ENCODE data around the gene ATP2C2.

GRCh38 chr16:84475643-84476240, 107.4 kb downstream of the ATP2C2 start:
- no peak for TF ChIP-seq POLR2AphosphoS5 (IDR thresholded peaks at IDR 0.05; ENCODE audit: low read depth, low read length)
- no peak for TF ChIP-seq TAF1 (IDR thresholded peaks at IDR 0.05; ENCODE audit: low read depth, low read length)
- TF ChIP-seq POLR2A (IDR thresholded peaks at IDR 0.05; ENCODE audit: low read depth, low read length), result no peak
- TF ChIP-seq SPI1 (IDR thresholded peaks at IDR 0.05; ENCODE audit: low read depth, low read length), result no peak
